ENCODE measurements around the gene SFN. TPM values are rescaled to one million over a fixed set of nuclear protein-coding genes. Genes with fewer than 3 reads are reported as not detected.
A peak's percentile ranks its signal among the peaks of the same experiment; 100 is the strongest.

The SFN gene
- total RNA-seq, 1 donor, result under 0.01 TPM

DNA sequence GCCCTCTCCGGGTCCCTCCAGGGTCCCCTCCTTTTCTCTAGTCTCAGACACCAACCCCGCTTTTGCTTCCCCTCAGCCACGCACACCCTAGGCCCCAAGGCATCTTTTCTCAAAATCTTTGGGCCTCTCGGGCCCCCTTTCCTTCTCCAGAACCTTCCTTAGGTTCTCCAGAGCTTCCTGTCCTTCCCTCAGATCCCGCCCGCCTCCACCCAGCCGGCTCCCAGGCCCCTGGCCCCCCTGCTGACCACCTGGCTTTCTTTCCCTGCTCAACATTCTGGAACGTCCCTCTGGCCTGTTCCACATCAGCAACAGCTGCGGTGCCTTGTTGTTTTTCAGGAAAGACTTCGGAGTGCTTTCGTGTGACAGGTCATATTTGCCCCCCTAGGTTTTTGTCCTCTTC lies 35.3 kb upstream of the SFN start:
- Histone ChIP-seq H2AFZ (ENCODE audit: low read length) (no peak overlapping the region), H3K79me2 (ENCODE audit: insufficient read depth, low read length) (peaks cover 56% of the 10 kb centered on the region), H3K27me3 (ENCODE audit: insufficient read depth, low read length) (no peaks in the 10 kb centered on the region), H3K27ac (ENCODE audit: low read depth, low read length) (peak overlapping the region; percentile 23), H3K4me2 (ENCODE audit: insufficient read depth, low read length) (peak overlapping the region; percentile 91), H3K36me3 (ENCODE audit: insufficient read depth, low read length) (peaks cover 17% of the 10 kb centered on the region), H3K9me3 (ENCODE audit: low read depth, low read length) (no peaks in the 10 kb centered on the region), H3K4me3 (ENCODE audit: insufficient read depth, low read length) (peak overlapping the region; percentile 81), H4K20me1 (ENCODE audit: insufficient read depth, low read length) (peaks cover 33% of the 10 kb centered on the region), H3K4me1 (ENCODE audit: insufficient read depth, low read length) (peaks cover 30% of the 10 kb centered on the region)
- DNase-seq (ENCODE audit: insufficient read length, low spot score, missing footprints), result no peak
- TF ChIP-seq, protein P1, sequence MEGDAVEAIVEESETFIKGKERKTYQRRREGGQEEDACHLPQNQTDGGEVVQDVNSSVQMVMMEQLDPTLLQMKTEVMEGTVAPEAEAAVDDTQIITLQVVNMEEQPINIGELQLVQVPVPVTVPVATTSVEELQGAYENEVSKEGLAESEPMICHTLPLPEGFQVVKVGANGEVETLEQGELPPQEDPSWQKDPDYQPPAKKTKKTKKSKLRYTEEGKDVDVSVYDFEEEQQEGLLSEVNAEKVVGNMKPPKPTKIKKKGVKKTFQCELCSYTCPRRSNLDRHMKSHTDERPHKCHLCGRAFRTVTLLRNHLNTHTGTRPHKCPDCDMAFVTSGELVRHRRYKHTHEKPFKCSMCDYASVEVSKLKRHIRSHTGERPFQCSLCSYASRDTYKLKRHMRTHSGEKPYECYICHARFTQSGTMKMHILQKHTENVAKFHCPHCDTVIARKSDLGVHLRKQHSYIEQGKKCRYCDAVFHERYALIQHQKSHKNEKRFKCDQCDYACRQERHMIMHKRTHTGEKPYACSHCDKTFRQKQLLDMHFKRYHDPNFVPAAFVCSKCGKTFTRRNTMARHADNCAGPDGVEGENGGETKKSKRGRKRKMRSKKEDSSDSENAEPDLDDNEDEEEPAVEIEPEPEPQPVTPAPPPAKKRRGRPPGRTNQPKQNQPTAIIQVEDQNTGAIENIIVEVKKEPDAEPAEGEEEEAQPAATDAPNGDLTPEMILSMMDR (IDR thresholded peaks at IDR 0.05; ENCODE audit: extremely low read depth, low read depth, low read length), result no peak

DNA sequence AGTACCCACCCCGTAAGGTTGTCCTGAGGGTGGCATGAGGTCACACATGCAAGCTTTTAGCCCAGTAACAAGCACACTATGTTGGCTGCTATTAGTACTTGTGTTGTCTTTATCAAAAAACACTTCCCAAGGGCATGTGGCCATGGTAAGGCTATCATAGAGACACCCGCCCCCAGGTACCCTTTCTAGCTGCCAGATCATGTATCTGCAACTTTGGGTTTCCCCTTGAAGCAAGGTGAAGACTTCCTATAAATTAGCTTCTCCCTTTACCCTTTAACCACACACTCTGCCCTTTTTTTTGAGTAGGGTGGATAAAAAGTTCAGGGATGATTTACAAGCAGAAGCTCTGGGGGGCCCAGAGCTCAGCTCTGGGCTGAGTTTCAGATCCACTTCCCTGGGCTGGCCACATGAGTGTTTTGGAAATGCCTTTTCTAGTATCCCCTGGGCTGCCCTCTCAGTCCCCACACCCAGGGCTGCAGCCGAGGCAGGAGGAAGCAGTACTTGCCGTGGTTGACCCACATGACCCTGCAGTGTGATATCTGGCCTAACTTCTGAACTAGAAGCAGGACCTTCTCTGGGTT lies 34.4 kb upstream of the SFN start:
- Histone ChIP-seq H3K36me3 (ENCODE audit: insufficient read depth, low read length) (peaks cover 25% of the 10 kb centered on the region), H3K27ac (ENCODE audit: low read depth, low read length) (no peak overlapping the region), H3K79me2 (ENCODE audit: insufficient read depth, low read length) (peaks cover 56% of the 10 kb centered on the region), H4K20me1 (ENCODE audit: insufficient read depth, low read length) (peaks cover 33% of the 10 kb centered on the region), H2AFZ (ENCODE audit: low read length) (no peak overlapping the region), H3K4me2 (ENCODE audit: insufficient read depth, low read length) (peak overlapping the region; percentile 28), H3K9me3 (ENCODE audit: low read depth, low read length) (no peaks in the 10 kb centered on the region), H3K4me3 (ENCODE audit: insufficient read depth, low read length) (no peak overlapping the region), H3K27me3 (ENCODE audit: insufficient read depth, low read length) (no peaks in the 10 kb centered on the region), H3K4me1 (ENCODE audit: insufficient read depth, low read length) (peaks cover 30% of the 10 kb centered on the region)
- no peak for DNase-seq (ENCODE audit: insufficient read length, low spot score, missing footprints)
- TF ChIP-seq, protein P1 (IDR thresholded peaks at IDR 0.05; ENCODE audit: extremely low read depth, low read depth, low read length), result no peak

DNA sequence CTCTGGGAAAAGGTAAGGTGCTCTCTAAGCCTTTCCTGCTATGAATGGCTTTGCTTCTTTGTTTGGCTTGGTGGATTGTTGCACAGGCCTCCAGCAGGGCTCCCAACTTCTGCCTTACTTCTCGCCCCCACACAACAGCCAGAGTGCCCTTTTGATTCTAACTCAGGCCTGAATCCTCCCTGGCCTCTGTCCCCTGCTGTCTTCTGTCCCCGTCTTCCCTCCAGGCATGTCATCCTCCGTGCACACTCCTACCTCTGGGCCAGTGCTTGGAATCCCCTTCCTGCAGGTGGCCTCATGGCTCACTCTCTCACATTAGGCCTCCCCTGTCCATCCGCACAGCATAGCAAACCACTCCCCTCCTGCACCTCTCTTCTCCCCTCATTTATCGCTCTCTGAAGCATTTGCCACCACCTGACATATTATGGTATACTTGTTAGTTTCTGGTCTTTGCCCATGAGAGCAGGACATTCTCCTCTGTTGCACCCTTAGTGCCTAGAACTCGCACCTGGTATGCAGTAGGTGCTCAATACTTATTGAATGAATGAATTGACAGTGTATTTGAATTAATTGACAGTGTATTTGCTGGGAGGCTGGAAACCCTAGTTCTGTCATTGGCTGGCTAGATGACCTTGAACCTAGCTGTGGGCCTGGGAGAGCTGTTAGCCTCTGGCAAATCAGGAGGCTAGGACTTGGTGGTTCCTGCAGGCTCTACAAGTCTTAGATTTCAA lies 33.6 kb upstream of the SFN start:
- TF ChIP-seq, protein P1 (IDR thresholded peaks at IDR 0.05; ENCODE audit: extremely low read depth, low read depth, low read length), result no peak
- Histone ChIP-seq H3K4me1 (ENCODE audit: insufficient read depth, low read length) (peaks cover 30% of the 10 kb centered on the region), H3K9me3 (ENCODE audit: low read depth, low read length) (no peaks in the 10 kb centered on the region), H3K4me2 (ENCODE audit: insufficient read depth, low read length) (no peak overlapping the region), H3K36me3 (ENCODE audit: insufficient read depth, low read length) (peaks cover 34% of the 10 kb centered on the region), H3K79me2 (ENCODE audit: insufficient read depth, low read length) (peaks cover 56% of the 10 kb centered on the region), H3K27ac (ENCODE audit: low read depth, low read length) (no peak overlapping the region), H3K4me3 (ENCODE audit: insufficient read depth, low read length) (no peak overlapping the region), H3K27me3 (ENCODE audit: insufficient read depth, low read length) (no peaks in the 10 kb centered on the region), H4K20me1 (ENCODE audit: insufficient read depth, low read length) (peaks cover 33% of the 10 kb centered on the region), H2AFZ (ENCODE audit: low read length) (no peak overlapping the region)
- no peak for DNase-seq (ENCODE audit: insufficient read length, low spot score, missing footprints)

DNA sequence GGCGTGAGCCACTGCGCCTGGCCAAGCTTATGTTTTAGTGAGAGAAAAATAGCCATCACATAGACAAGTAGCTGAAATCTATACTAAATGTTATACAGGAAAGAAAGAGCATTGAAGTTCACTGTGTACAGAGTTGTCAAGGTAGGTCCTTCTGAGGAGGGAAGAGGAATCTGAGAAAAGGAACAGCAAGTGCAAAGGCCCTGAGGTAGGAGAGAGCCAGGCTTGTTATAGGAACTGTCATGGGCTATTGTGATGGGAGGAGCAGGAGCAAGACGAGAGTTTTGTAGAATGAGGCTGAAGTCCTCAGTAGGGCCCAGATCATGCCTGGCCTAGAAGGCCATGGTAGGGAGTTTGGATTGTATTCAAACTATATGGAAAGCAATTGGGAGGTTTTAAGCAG lies 31.9 kb upstream of the SFN start:
- no peak overlapping the region for H3K4me2 ChIP-seq (ENCODE audit: insufficient read depth, low read length)
- peaks cover 35% of the 10 kb centered on the region for H4K20me1 ChIP-seq (ENCODE audit: insufficient read depth, low read length)
- no peaks in the 10 kb centered on the region for H3K9me3 ChIP-seq (ENCODE audit: low read depth, low read length)
- peaks cover 17% of the 10 kb centered on the region for H3K4me1 ChIP-seq (ENCODE audit: insufficient read depth, low read length)
- TF ChIP-seq, protein P1 (IDR thresholded peaks at IDR 0.05; ENCODE audit: extremely low read depth, low read depth, low read length), result no peak
- H2AFZ ChIP-seq (ENCODE audit: low read length), result no peak overlapping the region
- H3K4me3 ChIP-seq (ENCODE audit: insufficient read depth, low read length), result no peak overlapping the region
- H3K27ac ChIP-seq (ENCODE audit: low read depth, low read length), result no peak overlapping the region
- H3K36me3 ChIP-seq (ENCODE audit: insufficient read depth, low read length), result peaks cover 45% of the 10 kb centered on the region
- no peak for DNase-seq (ENCODE audit: insufficient read length, low spot score, missing footprints)
- H3K79me2 ChIP-seq (ENCODE audit: insufficient read depth, low read length), result peaks cover 55% of the 10 kb centered on the region
- no peaks in the 10 kb centered on the region for H3K27me3 ChIP-seq (ENCODE audit: insufficient read depth, low read length)

All from osteoblast (primary cell).